Activated CD4-positive, alpha-beta memory T cell treated with anti-CD3 and anti-CD28 coated beads for 36 hours (primary cell): ENCODE measurements around the gene MED29. TPM values are rescaled to one million over a fixed set of nuclear protein-coding genes. Genes with fewer than 3 reads are reported as not detected.
A peak's percentile ranks its signal among the peaks of the same experiment; 100 is the strongest.

Experiments used
- CTCF ChIA-PET: fragments of 350-600 bp; sonication (Branson Sonifier 250); formaldehyde crosslinking; loops from one replicate; lab custom pipeline; 2021; ENCODE audit warnings: antibody characterized with exemption, inconsistent platforms; lab: Charles Lee
- POLR2A ChIA-PET: fragments of 350-600 bp; sonication (Branson Sonifier 250); formaldehyde crosslinking; loops from one replicate; lab custom pipeline; 2021; ENCODE audit warnings: antibody characterized with exemption; lab: Charles Lee
- DNase-seq: peaks from one replicate; pipeline ENCODE4 v3.0.0-alpha.2; 2020
- H3K27ac Mint-ChIP-seq: one replicate; pipeline ENCODE4 v1.8.0; 2021; ENCODE audit warnings: mixed read lengths
- H3K27me3 Mint-ChIP-seq: one replicate; pipeline ENCODE4 v1.8.0; 2021; ENCODE audit warnings: mixed read lengths
- H3K36me3 Mint-ChIP-seq: one replicate; pipeline ENCODE4 v1.8.0; 2021; ENCODE audit warnings: mixed read lengths
- H3K4me1 Mint-ChIP-seq: one replicate; pipeline ENCODE4 v1.8.0; 2021; ENCODE audit warnings: low read depth, mixed read lengths
- H3K4me3 Mint-ChIP-seq: one replicate; pipeline ENCODE4 v1.8.0; 2021; ENCODE audit warnings: mild to moderate bottlenecking, mixed read lengths
- H3K9me3 Mint-ChIP-seq: one replicate; pipeline ENCODE4 v1.8.0; 2021; ENCODE audit warnings: mixed read lengths
- intact Hi-C: fragments of 100-400 bp; cut with micrococcal nuclease; formaldehyde crosslinking; loops from one replicate; pipeline ENCODE4 v1.15.1; 2023
- total RNA-seq, 2 experiments: library from RNA; stranded (reverse); gene quantifications; one replicate each; pipeline ENCODE4 v1.2.3, GENCODE V29; 2021

MED29 gene
- total RNA-seq, 2 experiments from 2014 or later = 22.2 to 26.9 TPM

DNA sequence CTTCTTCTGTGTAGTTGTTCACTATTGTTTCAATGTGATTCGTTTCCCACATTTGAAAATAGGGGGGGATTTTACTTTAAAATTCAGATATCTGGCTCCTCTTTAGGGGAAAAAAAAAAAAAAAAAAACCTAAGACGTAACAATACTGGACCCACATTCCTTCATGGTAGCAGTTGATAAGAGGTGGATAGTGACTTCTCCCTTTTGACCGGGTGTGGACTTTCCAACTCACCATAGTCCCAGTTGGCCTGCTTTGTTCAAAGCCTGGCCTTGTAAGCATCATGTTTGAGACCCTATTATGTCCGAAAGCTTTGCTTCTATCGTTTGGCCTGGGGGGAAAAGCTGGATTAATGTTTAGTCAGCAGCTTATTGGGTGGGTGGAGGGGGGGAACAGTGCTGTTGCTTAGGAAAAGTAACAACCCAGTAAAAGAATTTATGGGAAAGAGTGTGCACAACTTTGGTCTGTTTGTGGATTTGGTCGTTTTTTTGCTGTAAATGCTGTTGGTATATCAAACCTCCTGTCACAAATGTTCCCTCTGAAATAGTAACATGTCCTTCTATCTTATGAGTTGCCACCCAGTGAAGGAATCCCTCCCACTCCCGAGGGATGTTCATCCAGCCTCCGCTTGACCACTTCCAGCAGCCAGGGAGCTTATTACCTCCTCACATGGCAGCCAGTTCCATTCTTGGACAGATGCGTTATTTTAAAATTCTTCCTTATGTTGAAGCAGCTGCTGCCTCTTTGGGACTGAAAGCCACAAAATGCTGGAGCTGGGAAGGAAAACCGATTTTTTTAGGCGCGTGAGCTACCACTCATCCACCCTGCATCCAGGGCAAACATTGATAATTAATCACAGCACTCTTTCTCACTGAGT, 38.6 kb upstream of the MED29 start:
- H3K9me3 Mint-ChIP-seq = no peaks in the 10 kb centered on the region
- no peak overlapping the region for H3K4me3 Mint-ChIP-seq
- H3K27ac Mint-ChIP-seq = peak overlapping the region; percentile 84
- ChIA-PET POLR2A (no interaction called here), CTCF (interaction anchor here (1.0 kb wide), 1 partner anchor 25 kb away, joined by 3 read pairs; no protein-coding TSS in a partner anchor)
- DNase-seq = no peak
- H3K27me3 Mint-ChIP-seq = no peaks in the 10 kb centered on the region
- peaks cover 33% of the 10 kb centered on the region for H3K4me1 Mint-ChIP-seq
- intact Hi-C loops = no loop called here
- H3K36me3 Mint-ChIP-seq = peaks cover 51% of the 10 kb centered on the region

DNA sequence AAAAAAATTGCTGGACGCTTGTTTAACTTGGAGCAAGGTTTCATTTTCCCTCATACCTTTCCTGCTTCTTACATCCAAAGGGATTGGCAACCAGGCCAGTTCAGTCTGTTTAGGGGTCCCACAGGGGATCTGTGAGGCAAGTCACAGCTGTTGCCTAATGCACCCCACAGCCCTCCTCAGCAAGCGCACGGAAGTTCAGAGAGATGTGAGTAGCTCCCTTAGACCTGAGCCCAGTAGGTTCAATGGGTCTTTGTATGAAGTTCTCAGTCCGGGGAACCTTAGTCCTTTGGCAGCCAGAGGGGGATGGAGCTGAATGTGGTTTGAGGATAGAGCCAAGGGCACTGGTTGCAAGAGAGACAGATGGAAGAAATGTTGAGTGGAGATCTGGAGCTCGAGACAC, 35.9 kb upstream of the MED29 start:
- no peak overlapping the region for H3K27ac Mint-ChIP-seq
- POLR2A ChIA-PET = interaction anchor here (1.0 to 1.4 kb wide), 2 partner anchors 13 to 14 kb away, joined by 4 to 5 read pairs; partner anchors contain the start of gene SAMD4B

GRCh38 chr19:39356073-39356472, 35.1 kb upstream of the MED29 start:
- ChIA-PET CTCF (no interaction called here), POLR2A (interaction anchor here (1.0 kb wide), 1 partner anchor 14 kb away, joined by 4 read pairs; the partner anchor contains the start of gene SAMD4B)
- H3K4me1 Mint-ChIP-seq = peaks cover 18% of the 10 kb centered on the region
- intact Hi-C loops = no loop called here
- no peak overlapping the region for H3K4me3 Mint-ChIP-seq
- H3K36me3 Mint-ChIP-seq = peaks cover 54% of the 10 kb centered on the region
- no peaks in the 10 kb centered on the region for H3K27me3 Mint-ChIP-seq
- H3K27ac Mint-ChIP-seq = no peak overlapping the region
- no peaks in the 10 kb centered on the region for H3K9me3 Mint-ChIP-seq
- DNase-seq = no peak

More for the DNA sequence above, 35.9 kb upstream of the MED29 start:
- Mint-ChIP-seq H3K27me3 (no peaks in the 10 kb centered on the region), H3K9me3 (no peaks in the 10 kb centered on the region), H3K36me3 (peaks cover 53% of the 10 kb centered on the region), H3K4me1 (peaks cover 20% of the 10 kb centered on the region), H3K4me3 (no peak overlapping the region)
- intact Hi-C loops = no loop called here
- CTCF ChIA-PET = interaction anchor here (1.1 to 1.2 kb wide), 2 partner anchors 20 to 489 kb away, joined by 3 read pairs; partner anchors contain the start of gene GMFG
- no peak for DNase-seq

GRCh38 chr19:39356647-39357046, 34.5 kb upstream of the MED29 start:
- intact Hi-C loops = no loop called here
- Mint-ChIP-seq H3K36me3 (peaks cover 53% of the 10 kb centered on the region), H3K4me3 (no peak overlapping the region), H3K27ac (no peak overlapping the region), H3K27me3 (no peaks in the 10 kb centered on the region), H3K9me3 (no peaks in the 10 kb centered on the region), H3K4me1 (peaks cover 13% of the 10 kb centered on the region)
- CTCF ChIA-PET = no interaction called here
- POLR2A ChIA-PET = no interaction called here
- DNase-seq = no peak

DNA sequence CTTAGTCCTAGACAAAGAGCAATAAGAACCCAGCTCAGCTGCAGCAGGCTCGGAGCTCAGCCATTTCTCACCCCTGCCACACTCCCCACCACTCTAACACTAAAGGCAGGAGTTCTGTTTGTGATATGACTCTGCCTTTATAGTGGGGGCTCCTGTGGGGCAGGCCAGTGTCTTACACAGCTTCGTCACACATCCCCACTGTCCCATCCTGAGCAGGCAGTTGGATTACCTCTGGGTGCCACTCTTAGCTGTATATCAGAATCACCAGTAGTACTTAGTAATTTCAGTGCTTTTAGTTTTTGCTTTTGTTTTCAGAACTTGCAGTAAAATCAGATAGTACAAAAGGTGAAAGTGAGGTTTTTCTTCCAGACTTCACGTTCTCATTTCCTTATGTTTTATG, 32.2 kb upstream of the MED29 start:
- peak; percentile 31 for DNase-seq
- peak overlapping the region; percentile 40 for H3K27ac Mint-ChIP-seq
- H3K27me3 Mint-ChIP-seq = no peaks in the 10 kb centered on the region
- POLR2A ChIA-PET = no interaction called here
- H3K36me3 Mint-ChIP-seq = peaks cover 46% of the 10 kb centered on the region
- H3K9me3 Mint-ChIP-seq = no peaks in the 10 kb centered on the region
- H3K4me1 Mint-ChIP-seq = peaks cover 9% of the 10 kb centered on the region
- no peak overlapping the region for H3K4me3 Mint-ChIP-seq
- CTCF ChIA-PET = no interaction called here
- intact Hi-C loops = no loop called here

DNA sequence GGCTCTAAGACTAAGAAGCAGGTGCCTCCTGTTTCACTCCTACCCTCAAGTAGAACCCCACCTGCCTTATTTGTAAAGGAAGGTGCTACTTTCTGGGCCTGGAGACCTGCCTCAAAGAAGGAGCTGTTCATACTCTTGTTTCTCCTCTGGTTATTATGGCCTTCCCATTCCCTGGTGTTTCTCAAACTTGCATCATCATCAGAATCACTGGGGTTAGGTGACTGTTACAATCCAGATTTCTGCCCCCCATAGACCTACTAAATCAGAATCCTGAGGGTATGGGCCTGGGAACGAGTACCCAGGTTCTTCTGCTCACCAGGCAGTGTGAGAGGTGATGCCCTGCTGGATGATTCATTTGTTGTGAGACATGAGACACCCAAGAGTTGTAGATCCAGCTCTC, 30.6 kb upstream of the MED29 start:
- Mint-ChIP-seq H3K4me1 (peaks cover 14% of the 10 kb centered on the region), H3K36me3 (peaks cover 44% of the 10 kb centered on the region), H3K9me3 (no peaks in the 10 kb centered on the region), H3K27ac (no peak overlapping the region), H3K4me3 (no peak overlapping the region), H3K27me3 (no peaks in the 10 kb centered on the region)
- no peak for DNase-seq
- intact Hi-C loops = no loop called here
- ChIA-PET POLR2A (no interaction called here), CTCF (no interaction called here)

- H3K9me3 Mint-ChIP-seq = no peaks in the 10 kb centered on the region
- ChIA-PET POLR2A (interaction anchor here (1.3 kb wide), 1 partner anchor 21 kb away, joined by 4 read pairs; the partner anchor contains the start of gene SAMD4B), CTCF (interaction anchor here (1.2 kb wide), 1 partner anchor 35 kb away, joined by 3 read pairs; no protein-coding TSS in a partner anchor)
- no peak overlapping the region for H3K4me3 Mint-ChIP-seq
- H3K36me3 Mint-ChIP-seq = peaks cover 26% of the 10 kb centered on the region
- intact Hi-C loops = no loop called here
- H3K27me3 Mint-ChIP-seq = no peaks in the 10 kb centered on the region
- peaks cover 14% of the 10 kb centered on the region for H3K4me1 Mint-ChIP-seq
- no peak for DNase-seq
- no peak overlapping the region for H3K27ac Mint-ChIP-seq
Observed at GRCh38 chr19:39362682-39363657, 28.2 kb upstream of the MED29 start.

GRCh38 chr19:39363901-39364457, 27.2 kb upstream of the MED29 start:
- Mint-ChIP-seq H3K9me3 (no peaks in the 10 kb centered on the region), H3K27ac (peak overlapping the region; percentile 57), H3K4me1 (peaks cover 11% of the 10 kb centered on the region), H3K27me3 (no peaks in the 10 kb centered on the region), H3K36me3 (peaks cover 24% of the 10 kb centered on the region), H3K4me3 (no peak overlapping the region)
- peak; percentile 27 for DNase-seq
- ChIA-PET POLR2A (interaction anchor here (0.7 kb wide), 1 partner anchor 21 kb away, joined by 3 read pairs; the partner anchor contains the start of gene SAMD4B), CTCF (no interaction called here)
- intact Hi-C loops = no loop called here

GRCh38 chr19:39365531-39365930, 25.6 kb upstream of the MED29 start:
- H3K27me3 Mint-ChIP-seq = no peaks in the 10 kb centered on the region
- no peak overlapping the region for H3K27ac Mint-ChIP-seq
- ChIA-PET POLR2A (no interaction called here), CTCF (no interaction called here)
- no peaks in the 10 kb centered on the region for H3K9me3 Mint-ChIP-seq
- DNase-seq = no peak
- H3K36me3 Mint-ChIP-seq = peaks cover 23% of the 10 kb centered on the region
- intact Hi-C loops = no loop called here
- no peak overlapping the region for H3K4me3 Mint-ChIP-seq
- H3K4me1 Mint-ChIP-seq = peaks cover 9% of the 10 kb centered on the region

DNA sequence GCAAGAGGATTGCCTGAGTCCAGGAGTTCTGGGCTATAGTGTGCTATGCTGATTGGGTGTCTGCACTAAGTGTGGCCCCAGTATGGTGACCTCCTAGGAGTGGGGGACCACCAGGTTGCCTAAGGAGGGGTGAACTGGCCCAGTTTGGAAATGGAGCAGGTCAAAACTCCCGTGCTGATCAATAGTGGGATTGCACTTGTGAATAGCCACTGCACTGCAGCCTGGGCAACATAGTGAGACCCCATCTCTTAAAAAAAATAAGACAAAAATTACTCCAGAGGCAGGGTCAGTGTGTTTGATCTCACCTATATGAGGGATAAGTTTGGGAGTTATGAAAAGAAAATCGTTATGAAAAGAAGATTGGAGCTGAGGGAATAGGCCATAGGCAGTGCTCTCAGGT, 22.0 kb upstream of the MED29 start:
- intact Hi-C loops = no loop called here
- Mint-ChIP-seq H3K27me3 (no peaks in the 10 kb centered on the region), H3K36me3 (peaks cover 28% of the 10 kb centered on the region), H3K27ac (no peak overlapping the region), H3K4me3 (no peak overlapping the region), H3K9me3 (no peaks in the 10 kb centered on the region), H3K4me1 (peaks cover 3% of the 10 kb centered on the region)
- ChIA-PET CTCF (interaction anchor here (0.9 kb wide), 1 partner anchor 43 kb away, joined by 3 read pairs; the partner anchor contains the start of gene PLEKHG2), POLR2A (interaction anchor here (1.9 kb wide), 1 partner anchor 15 kb away, joined by 5 read pairs; no protein-coding TSS in a partner anchor)
- no peak for DNase-seq

- Mint-ChIP-seq H3K27me3 (no peaks in the 10 kb centered on the region), H3K9me3 (no peaks in the 10 kb centered on the region), H3K27ac (no peak overlapping the region), H3K4me3 (no peak overlapping the region), H3K4me1 (no peaks in the 10 kb centered on the region), H3K36me3 (peaks cover 22% of the 10 kb centered on the region)
- ChIA-PET POLR2A (no interaction called here), CTCF (no interaction called here)
- DNase-seq = no peak
- intact Hi-C loops = no loop called here
Observed at GRCh38 chr19:39370735-39371134, 20.4 kb upstream of the MED29 start.
